ENCODE data around the gene COL1A1.

- TF ChIP-seq MAX (IDR thresholded peaks at IDR 0.05; ENCODE audit: low read depth) (no peak), CTCF (IDR thresholded peaks at IDR 0.05) (no peak), POLR2AphosphoS5 (IDR thresholded peaks at IDR 0.05; ENCODE audit: low read depth, low read length) (no peak)
These were observed 4.6 kb upstream of the COL1A1 start for GRCh38 chr17:50205963-50206505.
